Panc1 (cell line): Measurements from ENCODE around the gene KCNC3.

Experiments used
- CTCF ChIP-seq: fragments of 450-650 bp; IDR thresholded peaks from 2 replicates; pipeline ENCODE4 v1.5.1; 2017; ENCODE audit warnings: mild to moderate bottlenecking
- POLR2AphosphoS5 ChIP-seq: IDR thresholded peaks from 2 replicates; pipeline ENCODE4 v1.6.1; 2012; ENCODE audit warnings: mild to moderate bottlenecking, low read depth, low read length, moderate library complexity
- REST ChIP-seq, 2 experiments: IDR thresholded peaks; 2 replicates each; pipeline ENCODE4 v1.6.1; 2011 to 2012; ENCODE audit warnings: low read depth in 2 of 2, control low read depth in 1 of 2, low read length in 1 of 2, mild to moderate bottlenecking in 1 of 2, moderate library complexity in 1 of 2; ENCODE audit not compliant: insufficient read depth in 1 of 2
- SIN3A ChIP-seq: IDR thresholded peaks from 2 replicates; pipeline ENCODE4 v1.6.1; 2012; ENCODE audit warnings: low read depth, mild to moderate bottlenecking, low read length, moderate library complexity, borderline replicate concordance; ENCODE audit not compliant: insufficient read depth

- no peak for TF ChIP-seq CTCF
- no peak for TF ChIP-seq REST (IDR thresholded peaks at IDR 0.05; ENCODE audit: insufficient read depth in 1 of 2, low read depth in 2 of 2, low read length in 1 of 2)
- TF ChIP-seq POLR2AphosphoS5 = no peak
- no peak for TF ChIP-seq SIN3A
Observed at GRCh38 chr19:50331221-50331993, 2.2 kb upstream of the KCNC3 start.
